OCI-M1 (cell line): ENCODE measurements around the gene CDH11.
A peak's percentile ranks its signal among the peaks of the same experiment; 100 is the strongest.

Experiments
- DNase-seq: peaks from one replicate; lab custom pipeline; 2025; lab: John Stamatoyannopoulos, UW

CDH11 gene

DNA sequence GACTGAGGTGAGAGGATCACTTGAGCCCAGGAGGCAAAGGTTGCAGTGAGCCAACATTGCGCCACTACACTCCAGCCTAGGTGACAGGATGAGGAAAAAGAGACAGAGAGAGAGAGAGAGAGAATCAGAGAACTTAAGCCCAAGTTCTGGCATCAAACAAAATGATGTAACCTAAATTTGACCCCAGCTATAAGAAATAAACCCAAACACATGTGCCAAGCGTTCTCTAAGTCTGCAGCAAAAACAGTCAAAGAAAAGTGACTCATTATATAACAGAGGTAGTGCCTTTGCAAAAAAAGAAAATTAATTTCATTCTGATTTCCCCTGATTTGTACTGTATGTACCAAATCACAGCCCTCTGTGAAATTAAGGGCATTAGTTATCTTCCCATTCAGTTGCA lies 89.5 kb downstream of the CDH11 start:
- DNase-seq = no peak

DNA sequence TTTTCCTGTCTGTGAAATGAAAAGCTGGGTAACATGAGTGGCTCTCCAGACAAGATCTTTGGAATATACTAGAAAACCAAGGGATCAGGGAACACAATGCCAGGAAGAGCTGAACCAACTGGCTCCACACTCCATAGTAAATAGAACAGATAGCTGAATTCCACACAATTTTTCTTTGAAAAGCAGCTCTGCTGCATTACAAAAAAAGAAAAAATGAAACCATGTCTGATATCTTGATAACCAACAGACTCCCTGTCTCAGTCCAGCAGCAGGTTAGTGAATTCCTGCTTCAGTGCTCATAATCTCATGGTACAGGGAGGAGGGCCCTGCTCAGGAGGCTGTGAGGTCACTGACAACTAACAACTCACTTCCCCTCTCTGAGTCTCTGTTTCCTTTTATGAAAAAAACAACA lies 97.1 kb downstream of the CDH11 start:
- peak; percentile 34 for DNase-seq

- no peak for DNase-seq
These were observed 98.1 kb downstream of the CDH11 start for GRCh38 chr16:65023802-65024201.

DNA sequence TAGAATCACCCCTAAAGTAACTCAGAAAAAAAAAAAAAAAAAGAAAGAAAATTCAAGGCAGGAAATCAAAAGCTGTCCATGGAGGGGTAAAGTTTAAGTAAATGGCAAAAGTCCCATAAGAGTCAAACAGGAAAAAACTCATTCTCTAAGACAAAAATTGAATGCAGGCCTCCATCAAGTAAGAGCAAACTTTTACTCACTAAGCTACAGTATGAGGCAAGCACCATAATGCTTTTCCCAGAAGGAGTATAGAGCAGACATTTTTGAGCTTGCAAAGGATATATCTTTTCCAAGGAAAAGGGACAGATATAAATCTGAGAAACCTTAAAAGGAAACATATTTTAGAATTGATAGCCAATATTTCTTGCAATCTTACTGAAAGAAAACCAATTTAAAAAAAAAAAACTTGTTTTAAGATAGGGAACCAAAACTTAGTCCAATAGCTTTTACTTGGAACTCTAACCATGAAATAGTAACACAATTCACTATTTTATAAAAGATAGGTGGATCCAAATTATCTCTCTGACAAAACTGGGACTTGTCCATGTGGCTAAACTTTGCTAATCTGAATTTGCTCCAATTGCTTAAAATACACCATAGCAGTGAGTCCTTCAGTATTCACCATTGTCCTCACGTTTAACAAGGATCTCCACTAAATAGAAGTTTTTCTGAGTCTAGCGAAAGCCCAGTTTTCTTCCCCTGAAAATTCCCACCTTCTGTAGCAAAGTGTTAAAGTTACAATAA lies 99.8 kb downstream of the CDH11 start:
- DNase-seq = no peak

DNA sequence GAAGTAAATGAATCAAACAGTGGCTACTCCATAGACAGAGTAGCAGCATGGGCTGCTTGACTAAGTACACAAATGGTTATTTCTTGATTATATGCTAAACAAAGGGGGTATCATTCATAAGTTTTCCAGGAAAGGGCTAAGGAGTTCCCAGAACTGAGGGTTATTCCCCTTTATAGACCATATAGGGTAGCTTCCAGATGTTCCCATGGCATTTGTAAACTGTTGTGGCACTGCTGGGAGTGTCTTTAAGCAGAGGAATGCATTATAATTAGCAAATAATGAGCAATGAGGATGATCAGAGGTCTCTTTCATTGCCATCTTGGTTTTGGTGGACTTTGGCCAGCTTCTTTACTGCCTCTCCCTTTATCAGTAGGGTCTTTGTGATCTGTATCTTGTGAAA lies 105.1 kb downstream of the CDH11 start:
- no peak for DNase-seq

GRCh38 chr16:65015599-65015998 lies 106.3 kb downstream of the CDH11 start:
- DNase-seq = no peak

DNA sequence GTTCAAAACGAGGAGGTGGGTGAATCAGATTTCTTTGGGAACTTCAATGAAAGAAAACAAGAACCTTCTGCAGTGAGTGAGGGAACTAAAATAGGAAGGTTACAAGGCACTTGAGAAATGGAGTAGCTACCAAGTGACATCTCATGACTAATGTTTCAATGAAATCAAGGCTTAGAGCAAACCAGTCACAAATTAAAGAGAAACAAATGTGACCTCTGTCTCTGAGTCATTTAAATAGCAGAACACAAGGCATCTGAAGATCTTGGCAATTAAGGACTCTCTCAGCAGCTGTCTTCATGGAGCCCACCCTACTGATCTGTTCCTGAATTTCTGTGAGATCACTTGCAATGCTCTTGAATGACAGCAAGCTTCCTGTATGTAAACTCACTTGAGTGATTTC lies 109.5 kb downstream of the CDH11 start:
- no peak for DNase-seq

DNA sequence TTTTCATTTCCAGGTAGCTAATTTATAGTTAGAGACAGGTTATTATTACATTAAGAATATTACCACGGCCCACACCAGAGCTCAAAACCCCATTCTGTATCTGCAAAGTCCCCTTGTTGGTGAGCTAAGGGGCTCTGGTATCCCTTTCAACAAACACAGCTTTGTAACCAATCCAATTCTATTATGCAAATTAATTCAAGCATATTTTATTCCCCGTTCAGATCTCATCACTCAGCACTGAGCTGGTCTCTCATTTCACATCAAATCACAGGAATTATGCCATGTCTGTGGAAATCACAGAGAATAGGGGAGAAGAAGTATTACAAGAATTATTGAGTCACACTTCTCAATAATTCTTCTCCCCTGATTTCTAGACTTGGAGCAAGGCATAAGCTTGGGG lies 111.7 kb downstream of the CDH11 start:
- DNase-seq = no peak

GRCh38 chr16:65005696-65006095 lies 116.2 kb downstream of the CDH11 start:
- no peak for DNase-seq

DNA sequence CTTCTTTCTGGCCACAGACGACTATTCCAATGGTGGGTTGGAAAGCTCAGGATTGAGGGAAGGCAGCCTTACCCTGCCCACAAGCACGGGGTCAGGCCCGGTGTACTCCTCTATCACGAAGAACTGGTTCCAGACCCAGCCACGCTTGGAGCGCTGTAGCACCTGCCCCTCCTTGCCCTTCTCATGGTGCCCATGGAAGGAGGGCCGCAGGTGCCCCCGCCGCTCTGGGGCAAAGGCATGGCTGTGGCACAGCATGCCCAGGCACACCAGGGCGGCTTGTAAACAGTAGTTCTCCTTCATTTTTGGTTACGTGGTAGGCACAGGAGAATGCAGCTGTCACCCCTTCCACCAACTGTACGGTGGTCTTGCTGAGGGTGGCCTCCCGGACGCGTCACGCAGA lies 117.3 kb downstream of the CDH11 start:
- no peak for DNase-seq

- DNase-seq = no peak
These were observed 118.2 kb downstream of the CDH11 start for GRCh38 chr16:65003621-65004020.

DNA sequence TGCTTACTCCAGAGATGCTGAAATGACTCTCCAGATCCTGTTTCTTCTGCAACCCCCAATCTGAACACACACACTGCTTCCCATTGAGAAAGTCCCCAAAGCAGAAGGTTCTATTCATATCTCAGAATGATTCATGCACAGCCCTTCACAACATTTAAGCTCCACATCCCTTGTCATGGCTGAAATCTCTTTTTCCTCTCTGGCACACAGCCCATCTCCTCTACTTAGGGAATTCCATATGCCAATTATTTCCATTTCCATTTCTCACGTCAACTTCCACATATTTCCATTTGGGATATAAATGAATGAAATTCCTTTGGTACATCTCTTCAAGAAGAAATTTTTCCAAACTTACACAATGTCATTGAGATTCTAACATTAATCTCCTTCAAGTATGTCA lies 119.6 kb downstream of the CDH11 start:
- no peak for DNase-seq

GRCh38 chr16:65000654-65001053 lies 121.2 kb downstream of the CDH11 start:
- no peak for DNase-seq

GRCh38 chr16:64997751-64998150 lies 124.1 kb downstream of the CDH11 start:
- DNase-seq = no peak

DNA sequence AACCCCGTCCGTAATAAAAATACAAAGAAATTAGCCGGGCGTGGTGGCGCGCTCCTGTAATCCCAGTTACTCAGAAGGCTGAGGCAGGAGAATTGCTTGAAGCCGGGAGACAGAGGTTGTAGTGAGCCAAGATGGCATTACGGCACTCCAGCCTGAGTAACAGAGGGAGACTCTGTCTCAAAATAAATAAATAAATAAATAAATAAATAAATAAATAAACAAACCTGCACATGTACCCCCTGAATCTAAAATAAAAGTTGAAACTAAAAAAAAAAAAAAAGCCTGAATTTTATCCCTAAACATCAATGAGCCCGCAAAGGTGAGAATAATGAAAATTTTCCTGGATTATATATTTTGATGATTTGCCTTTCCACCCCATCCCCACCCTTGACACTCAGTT lies 124.7 kb downstream of the CDH11 start:
- no peak for DNase-seq

GRCh38 chr16:64996641-64997040 lies 125.2 kb downstream of the CDH11 start:
- no peak for DNase-seq

DNA sequence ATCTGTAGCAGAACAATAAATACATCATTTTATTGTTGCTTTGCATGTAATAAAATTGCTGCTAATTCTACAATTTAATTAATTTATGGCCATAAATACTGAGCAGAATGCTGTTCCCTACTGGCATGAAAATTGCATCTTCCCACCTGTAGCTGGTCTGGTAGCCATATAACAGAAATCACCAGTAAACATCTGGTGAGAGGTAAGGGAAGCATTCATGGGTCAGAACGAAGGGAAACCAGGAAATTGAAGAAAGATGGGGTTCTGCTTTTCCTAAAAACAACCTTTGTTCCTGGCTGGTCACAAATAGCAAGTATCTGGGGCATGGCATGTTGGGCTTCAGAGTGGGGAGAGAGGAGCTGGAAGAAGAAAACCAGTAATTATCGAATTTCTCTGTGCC lies 128.4 kb downstream of the CDH11 start:
- no peak for DNase-seq

- no peak for DNase-seq
These were observed 130.9 kb downstream of the CDH11 start for GRCh38 chr16:64991001-64991400.

DNA sequence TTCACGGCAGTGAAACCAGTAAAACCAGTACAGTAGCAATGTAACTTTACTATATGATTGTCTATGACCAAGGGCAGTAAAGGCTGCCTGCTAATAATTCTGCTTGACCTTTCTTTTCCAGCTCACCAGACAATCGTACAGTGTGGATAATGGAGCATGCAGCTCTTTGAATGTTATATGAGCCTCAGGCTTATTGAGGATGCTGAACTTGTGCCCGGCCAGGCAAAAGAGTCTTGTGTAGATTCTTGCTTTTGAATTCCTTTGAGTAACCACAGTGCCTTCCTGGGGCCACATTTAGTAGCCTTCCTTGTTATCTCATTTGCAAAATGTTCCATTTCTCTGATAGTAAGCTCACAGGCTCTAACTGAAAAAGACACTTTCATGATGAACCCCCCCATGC lies 131.8 kb downstream of the CDH11 start:
- DNase-seq = no peak

GRCh38 chr16:64989050-64989449 lies 132.8 kb downstream of the CDH11 start:
- DNase-seq = no peak

DNA sequence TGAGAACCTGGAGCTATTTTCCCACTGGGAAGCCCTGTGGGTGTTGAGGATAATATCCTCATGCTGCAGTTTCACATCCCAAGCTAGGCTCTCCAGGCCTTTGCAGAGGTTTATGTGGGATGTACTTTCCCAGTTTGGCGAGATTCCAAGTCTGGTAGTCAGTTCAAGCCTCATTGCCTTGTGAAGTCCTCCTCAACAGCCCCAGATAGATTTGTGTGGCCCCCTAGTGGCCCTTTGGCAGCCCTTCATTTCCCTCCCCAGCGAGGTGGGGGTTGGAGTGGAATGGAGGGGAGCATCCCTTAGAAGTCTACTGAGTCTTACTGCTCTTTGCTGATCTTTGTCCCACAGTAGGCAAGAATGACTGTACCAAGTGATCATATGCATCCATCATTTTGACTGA lies 137.9 kb downstream of the CDH11 start:
- peak; percentile 22 for DNase-seq

GRCh38 chr16:64983231-64983630 lies 138.6 kb downstream of the CDH11 start:
- DNase-seq = no peak

- DNase-seq = no peak
These were observed 139.3 kb downstream of the CDH11 start for GRCh38 chr16:64982581-64982980.

DNA sequence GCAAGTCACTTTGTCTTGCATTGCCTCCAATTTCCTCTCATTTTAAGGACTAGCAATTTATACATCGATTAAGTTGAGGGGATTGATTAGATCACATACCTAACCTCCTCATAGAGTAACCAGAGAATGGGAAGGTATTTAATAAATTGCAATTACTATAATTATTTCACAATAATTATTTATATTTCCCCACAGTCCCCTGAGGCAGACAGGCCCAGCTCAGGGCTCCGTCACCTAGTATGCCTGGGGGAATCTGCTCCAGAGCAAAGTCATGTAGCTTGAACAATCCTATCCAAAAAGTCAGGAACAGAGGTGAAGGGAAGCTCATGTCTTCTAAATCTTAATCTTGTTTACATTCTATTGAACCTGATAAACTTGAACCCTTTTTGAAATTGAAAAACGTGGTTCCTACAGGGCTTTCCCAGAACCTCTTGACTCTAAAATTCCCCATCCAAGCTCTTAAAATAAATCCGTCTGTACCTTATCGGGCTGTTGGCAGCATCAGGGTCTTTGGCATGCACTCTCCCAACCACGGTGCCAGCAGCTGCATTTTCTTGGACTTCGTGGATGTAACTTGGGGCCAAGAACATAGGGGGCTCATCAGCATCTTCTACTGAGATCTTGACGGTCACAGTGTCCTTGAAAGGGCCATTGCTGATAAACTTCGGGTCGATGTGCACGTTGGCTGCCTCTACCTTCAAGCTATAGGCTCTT lies 140.1 kb downstream of the CDH11 start:
- no peak for DNase-seq
